Fibroblast of lung (primary cell): ENCODE results near the gene TACR1. TPM values are rescaled to one million over a fixed set of nuclear protein-coding genes. Genes with fewer than 3 reads are reported as not detected.
A peak's percentile ranks its signal among the peaks of the same experiment; 100 is the strongest.

Experiments used
- DNase-seq, 2 donors: peaks; one replicate each; pipeline versions ENCODE4 v3.0.0 to v3.0.0-alpha.2; 2010; ENCODE audit warnings: low read depth in 2 of 2
- H2AFZ ChIP-seq: 2 replicates; pipeline ENCODE4 v1.5.1; 2012; ENCODE audit warnings: low read length, control low read depth, inconsistent platforms
- H3K27ac ChIP-seq: 2 replicates; pipeline ENCODE4 v1.5.1; 2011; ENCODE audit warnings: low read length, control low read depth; ENCODE audit not compliant: insufficient read depth
- H3K27me3 ChIP-seq: 2 replicates; pipeline ENCODE4 v1.5.1; 2011; ENCODE audit warnings: mild to moderate bottlenecking, low read length; ENCODE audit not compliant: control insufficient read depth, insufficient read depth
- H3K36me3 ChIP-seq: 2 replicates; pipeline ENCODE4 v1.5.1; 2011; ENCODE audit warnings: low read length; ENCODE audit not compliant: control insufficient read depth, insufficient read depth
- H3K4me1 ChIP-seq: 2 replicates; pipeline ENCODE4 v1.5.1; 2011; ENCODE audit warnings: low read length; ENCODE audit not compliant: control insufficient read depth, insufficient read depth; ENCODE audit errors: extremely low read depth
- H3K4me2 ChIP-seq: 2 replicates; pipeline ENCODE4 v1.5.1; 2011; ENCODE audit warnings: low read length, control low read depth; ENCODE audit not compliant: insufficient read depth; ENCODE audit errors: extremely low read depth
- H3K4me3 ChIP-seq, 4 experiments: fragments of 200-600 bp in 1 of 4; sonication (generic) in 1 of 4; replicated peaks in 1 of 4; 2 replicates each; pipeline ENCODE4 v1.5.1; 2011 to 2016; ENCODE audit warnings: low read length in 4 of 4, low read depth in 3 of 4, mild to moderate bottlenecking in 3 of 4, control low read depth in 2 of 4, inconsistent platforms in 1 of 4, mixed read lengths in 1 of 4; ENCODE audit not compliant: insufficient read depth in 1 of 4; ENCODE audit errors: control extremely low read depth in 1 of 4
- H3K79me2 ChIP-seq: 2 replicates; pipeline ENCODE4 v1.5.1; 2012; ENCODE audit warnings: mild to moderate bottlenecking, low read length, inconsistent platforms; ENCODE audit not compliant: control insufficient read depth, insufficient read depth
- H3K9ac ChIP-seq: 2 replicates; pipeline ENCODE4 v1.5.1; 2011; ENCODE audit warnings: mild to moderate bottlenecking, low read length, control low read depth; ENCODE audit not compliant: insufficient read depth
- H3K9me3 ChIP-seq: 2 replicates; pipeline ENCODE4 v1.5.1; 2012; ENCODE audit warnings: low read depth, low read length; ENCODE audit not compliant: control insufficient read depth, insufficient read depth
- H4K20me1 ChIP-seq: 2 replicates; pipeline ENCODE4 v1.5.1; 2011; ENCODE audit warnings: low read length; ENCODE audit not compliant: control insufficient read depth, insufficient read depth; ENCODE audit errors: extremely low read depth
- EZH2 ChIP-seq: IDR thresholded peaks from 2 replicates; pipeline ENCODE4 v1.5.1; 2012; ENCODE audit warnings: low read length, control low read depth, mild to moderate bottlenecking; ENCODE audit errors: missing control alignments
- polyA plus RNA-seq, 2 donors: library from polyadenylated mRNA; depleted of rRNA in 1 of 2; stranded (reverse) in 1 of 2; unstranded in 1 of 2; fragments of >200 nt; gene quantifications; 2 replicates each; pipeline ENCODE4 v1.2.1, GENCODE V29; 2011 to 2012; ENCODE audit warnings: missing spikeins in 1 of 2
- total RNA-seq: library from RNA; depleted of rRNA; stranded (reverse); fragments of >200 nt; gene quantifications from 2 replicates; pipeline ENCODE4 v1.2.1, GENCODE V29; 2014
- TF ChIP-seq, protein P1 (sequence below), 2 donors: IDR thresholded peaks in 1 of 2; conservative IDR thresholded peaks in 1 of 2; 1 replicate in 1 of 2; 2 replicates in 1 of 2; pipeline ENCODE4 v1.5.1; 2011 to 2012; ENCODE audit warnings: low read length in 2 of 2, control low read depth in 1 of 2, inconsistent platforms in 1 of 2, low read depth in 1 of 2, mild to moderate bottlenecking in 1 of 2

TACR1 gene
- total and polyA plus RNA-seq, 2 donors (not counting 1 experiment from before 2014, with no cell fraction given): 0.05 to 0.17 TPM

DNA sequence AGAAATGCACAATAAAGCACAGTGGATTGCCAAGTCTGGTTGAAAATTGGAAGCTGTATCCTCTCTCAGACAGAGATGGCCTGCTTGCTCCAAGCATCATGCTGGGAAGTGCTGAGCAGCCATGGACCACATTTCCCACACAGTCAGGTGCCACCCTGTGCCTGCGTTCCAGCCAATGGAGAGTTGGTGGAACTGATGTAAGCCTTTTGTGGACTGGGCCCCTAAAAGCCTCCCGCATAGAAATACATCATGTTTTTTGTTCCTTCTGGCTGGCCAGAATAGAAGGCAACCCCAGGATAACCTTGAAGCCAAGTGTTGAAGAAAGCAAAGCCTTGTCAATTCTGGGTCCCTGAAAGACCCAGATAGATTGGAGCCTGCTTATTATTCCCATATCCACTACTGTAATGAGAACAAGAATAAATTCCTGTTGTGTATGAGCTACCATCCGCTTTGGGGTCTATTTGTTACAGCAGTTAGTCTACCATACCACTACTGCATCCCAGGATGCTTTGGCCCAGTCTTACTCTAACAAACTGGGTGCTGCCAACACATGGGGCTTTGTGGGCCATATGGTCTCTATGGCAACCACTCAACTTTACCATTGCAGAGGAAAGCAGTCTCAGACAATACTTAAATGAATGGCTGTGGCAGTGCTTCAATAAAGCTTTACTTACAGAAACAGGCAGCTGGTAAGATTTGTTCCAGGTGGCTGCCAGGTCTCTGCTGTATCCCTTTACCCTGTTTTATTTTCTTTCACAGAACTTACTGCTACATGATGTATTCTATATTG, 175.5 kb downstream of the TACR1 start:
- no peaks in the 10 kb centered on the region for H3K36me3 ChIP-seq
- DNase-seq: peak in 1 of 2 donors; percentile 16

DNA sequence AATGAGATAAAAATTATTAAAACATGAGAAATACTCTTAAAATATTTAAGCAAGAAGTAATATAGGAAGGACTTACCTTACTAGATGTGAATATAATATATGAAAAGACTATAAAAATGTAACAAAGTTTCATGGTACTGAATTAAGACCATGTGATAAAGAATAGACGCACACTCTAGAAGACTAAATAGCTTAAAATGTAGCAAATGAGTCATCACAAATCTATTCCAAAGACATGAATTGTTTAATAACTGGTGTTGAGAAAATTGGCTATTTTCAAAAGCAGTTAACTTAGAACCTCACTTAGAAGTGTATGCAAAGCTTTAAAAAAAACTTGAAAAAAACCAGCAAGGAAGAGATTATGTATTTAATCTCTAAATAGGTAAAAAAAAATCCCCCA, 176.8 kb downstream of the TACR1 start:
- Histone ChIP-seq H3K9ac (no peak overlapping the region), H3K79me2 (no peaks in the 10 kb centered on the region), H3K27ac (no peak overlapping the region), H3K36me3 (no peaks in the 10 kb centered on the region), H3K4me1 (no peaks in the 10 kb centered on the region), H3K4me2 (no peak overlapping the region), H3K9me3 (no peaks in the 10 kb centered on the region), H3K4me3 (no peak overlapping the region), H3K27me3 (no peaks in the 10 kb centered on the region), H2AFZ (no peak overlapping the region), H4K20me1 (no peaks in the 10 kb centered on the region)
- no peak for TF ChIP-seq EZH2
- TF ChIP-seq, protein P1, sequence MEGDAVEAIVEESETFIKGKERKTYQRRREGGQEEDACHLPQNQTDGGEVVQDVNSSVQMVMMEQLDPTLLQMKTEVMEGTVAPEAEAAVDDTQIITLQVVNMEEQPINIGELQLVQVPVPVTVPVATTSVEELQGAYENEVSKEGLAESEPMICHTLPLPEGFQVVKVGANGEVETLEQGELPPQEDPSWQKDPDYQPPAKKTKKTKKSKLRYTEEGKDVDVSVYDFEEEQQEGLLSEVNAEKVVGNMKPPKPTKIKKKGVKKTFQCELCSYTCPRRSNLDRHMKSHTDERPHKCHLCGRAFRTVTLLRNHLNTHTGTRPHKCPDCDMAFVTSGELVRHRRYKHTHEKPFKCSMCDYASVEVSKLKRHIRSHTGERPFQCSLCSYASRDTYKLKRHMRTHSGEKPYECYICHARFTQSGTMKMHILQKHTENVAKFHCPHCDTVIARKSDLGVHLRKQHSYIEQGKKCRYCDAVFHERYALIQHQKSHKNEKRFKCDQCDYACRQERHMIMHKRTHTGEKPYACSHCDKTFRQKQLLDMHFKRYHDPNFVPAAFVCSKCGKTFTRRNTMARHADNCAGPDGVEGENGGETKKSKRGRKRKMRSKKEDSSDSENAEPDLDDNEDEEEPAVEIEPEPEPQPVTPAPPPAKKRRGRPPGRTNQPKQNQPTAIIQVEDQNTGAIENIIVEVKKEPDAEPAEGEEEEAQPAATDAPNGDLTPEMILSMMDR (conservative IDR thresholded peaks at IDR 0.05 in 1 of 2, IDR thresholded peaks at IDR 0.05 in 1 of 2; ENCODE audit: low read depth in 1 of 2, low read length in 2 of 2): no peak
- peak; percentile 47 to 72 for DNase-seq

More for the DNA sequence above, 175.5 kb downstream of the TACR1 start:
- TF ChIP-seq, protein P1 (conservative IDR thresholded peaks at IDR 0.05 in 1 of 2, IDR thresholded peaks at IDR 0.05 in 1 of 2; ENCODE audit: low read depth in 1 of 2, low read length in 2 of 2): no peak
- TF ChIP-seq EZH2: no peak
- Histone ChIP-seq H2AFZ (no peak overlapping the region), H3K27ac (no peak overlapping the region), H3K9me3 (no peaks in the 10 kb centered on the region), H3K4me3 (no peak overlapping the region), H3K27me3 (no peaks in the 10 kb centered on the region), H4K20me1 (no peaks in the 10 kb centered on the region), H3K79me2 (no peaks in the 10 kb centered on the region), H3K4me1 (no peaks in the 10 kb centered on the region), H3K9ac (no peak overlapping the region), H3K4me2 (no peak overlapping the region)

DNA sequence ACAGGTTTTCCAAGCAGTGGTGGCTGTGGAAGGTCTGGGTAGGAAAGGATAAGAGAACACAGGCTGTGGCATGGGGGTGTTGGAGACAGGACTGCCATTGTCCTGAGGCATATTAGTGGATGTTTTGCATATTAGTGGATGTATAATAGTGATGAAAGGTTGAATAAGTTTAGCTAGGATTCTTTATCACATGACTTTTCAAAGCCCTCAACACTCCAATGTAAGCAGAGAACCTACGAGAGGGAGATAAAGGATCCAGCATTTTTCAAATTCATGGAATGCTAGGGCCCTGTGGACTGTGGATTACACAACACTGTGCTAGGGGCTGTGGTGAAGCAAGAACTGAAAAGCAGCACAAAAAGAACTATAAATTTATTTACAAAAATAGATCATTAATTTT, 177.6 kb downstream of the TACR1 start:
- Histone ChIP-seq H3K9ac (no peak overlapping the region), H3K4me2 (peak overlapping the region; percentile 8), H3K79me2 (no peaks in the 10 kb centered on the region), H2AFZ (no peak overlapping the region), H3K9me3 (no peaks in the 10 kb centered on the region), H3K4me1 (no peaks in the 10 kb centered on the region), H3K27me3 (no peaks in the 10 kb centered on the region), H3K27ac (no peak overlapping the region), H3K4me3 (no peak overlapping the region), H3K36me3 (no peaks in the 10 kb centered on the region), H4K20me1 (no peaks in the 10 kb centered on the region)
- peak; percentile 49 to 86 for DNase-seq
- TF ChIP-seq, protein P1 (conservative IDR thresholded peaks at IDR 0.05 in 1 of 2, IDR thresholded peaks at IDR 0.05 in 1 of 2; ENCODE audit: low read depth in 1 of 2, low read length in 2 of 2): no peak
- TF ChIP-seq EZH2: no peak
